GM21360 (cell line): ENCODE data around the gene NFAT5.

Experiments
- ATAC-seq: cut with Tn5 transposase; IDR thresholded peaks from one replicate; pipeline ENCODE4 v1.9.1; 2021; ENCODE audit warnings: mild to moderate bottlenecking, moderate library complexity; ENCODE audit not compliant: unreplicated experiment

NFAT5 gene

GRCh38 chr16:69590590-69590989, 24.8 kb downstream of the NFAT5 start:
- no peak for ATAC-seq

GRCh38 chr16:69593751-69594255, 28.0 kb downstream of the NFAT5 start:
- ATAC-seq: no peak

GRCh38 chr16:69595127-69596036, 29.6 kb downstream of the NFAT5 start:
- ATAC-seq: no peak

- ATAC-seq: no peak
Measured at GRCh38 chr16:69596801-69597200, 31.0 kb downstream of the NFAT5 start.

GRCh38 chr16:69598045-69598444, 32.3 kb downstream of the NFAT5 start:
- no peak for ATAC-seq

- no peak for ATAC-seq
Measured at GRCh38 chr16:69599731-69600130, 34.0 kb downstream of the NFAT5 start.

- no peak for ATAC-seq
Measured at GRCh38 chr16:69600202-69600601, 34.4 kb downstream of the NFAT5 start.

GRCh38 chr16:69601250-69601649, 35.5 kb downstream of the NFAT5 start:
- ATAC-seq: no peak

GRCh38 chr16:69606985-69607384, 41.2 kb downstream of the NFAT5 start:
- ATAC-seq: no peak

- no peak for ATAC-seq
Measured at GRCh38 chr16:69607674-69608073, 41.9 kb downstream of the NFAT5 start.

GRCh38 chr16:69610356-69610755, 44.6 kb downstream of the NFAT5 start:
- no peak for ATAC-seq

- no peak for ATAC-seq
Measured at GRCh38 chr16:69611103-69611640, 45.4 kb downstream of the NFAT5 start.

- no peak for ATAC-seq
Measured at GRCh38 chr16:69613378-69614154, 47.8 kb downstream of the NFAT5 start.

GRCh38 chr16:69615528-69615927, 49.8 kb downstream of the NFAT5 start:
- no peak for ATAC-seq

- no peak for ATAC-seq
Measured at GRCh38 chr16:69616082-69616481, 50.3 kb downstream of the NFAT5 start.

- no peak for ATAC-seq
Measured at GRCh38 chr16:69618307-69618706, 52.5 kb downstream of the NFAT5 start.

- ATAC-seq: no peak
Measured at GRCh38 chr16:69618721-69619120, 53.0 kb downstream of the NFAT5 start.

GRCh38 chr16:69619514-69619913, 53.7 kb downstream of the NFAT5 start:
- no peak for ATAC-seq

- ATAC-seq: no peak
Measured at GRCh38 chr16:69620573-69620972, 54.8 kb downstream of the NFAT5 start.

- no peak for ATAC-seq
Measured at GRCh38 chr16:69621225-69621624, 55.5 kb downstream of the NFAT5 start.

- ATAC-seq: no peak
Measured at GRCh38 chr16:69626256-69626655, 60.5 kb downstream of the NFAT5 start.
